HepG2 (cell line): ENCODE results near the gene EIF3L. TPM values are rescaled to one million over a fixed set of nuclear protein-coding genes. Genes with fewer than 3 reads are reported as not detected.

Experiments
- ATF6 ChIP-seq: sonication (generic); formaldehyde crosslinking; conservative IDR thresholded peaks from 2 replicates; pipeline ENCODE4 v1.4.0; 2020; ENCODE audit warnings: missing genetic modification reagents
- BCL6 ChIP-seq: IDR thresholded peaks from 2 replicates; pipeline ENCODE4 v1.6.1; 2016; ENCODE audit warnings: missing genetic modification reagents, missing compliant biosample characterization
- HNF4G ChIP-seq, 2 experiments: sonication (generic) in 1 of 2; formaldehyde crosslinking in 1 of 2; IDR thresholded peaks; 2 replicates each; pipeline versions ENCODE4 v1.4.0 to v1.6.1; 2011 to 2020; ENCODE audit warnings: borderline replicate concordance in 2 of 2, low read depth in 2 of 2, mild to moderate bottlenecking in 2 of 2, low read length in 1 of 2, missing genetic modification reagents in 1 of 2, moderate library complexity in 1 of 2
- HNRNPH1 ChIP-seq: fragments of 200-400 bp; formaldehyde crosslinking; optimal IDR thresholded peaks from 2 replicates; pipeline ENCODE3; 2017; ENCODE audit warnings: mild to moderate bottlenecking, low read depth, low read length
- JUN ChIP-seq: sonication (generic); formaldehyde crosslinking; IDR thresholded peaks from 2 replicates; pipeline ENCODE4 v1.4.0; 2020; ENCODE audit warnings: mild to moderate bottlenecking, missing genetic modification reagents
- JUNB ChIP-seq: sonication (generic); formaldehyde crosslinking; IDR thresholded peaks from 2 replicates; pipeline ENCODE4 v1.8.0; 2022; ENCODE audit warnings: missing genetic modification reagents, mild to moderate bottlenecking, borderline replicate concordance
- KLF9 ChIP-seq: IDR thresholded peaks from 2 replicates; pipeline ENCODE4 v1.6.1; 2016; ENCODE audit warnings: low read depth
- MXI1 ChIP-seq: IDR thresholded peaks from 3 replicates; pipeline ENCODE4 v1.6.1; 2012; ENCODE audit warnings: low read depth, low read length, inconsistent platforms, borderline replicate concordance
- NCOA2 ChIP-seq: sonication (generic); formaldehyde crosslinking; IDR thresholded peaks from 2 replicates; pipeline ENCODE4 v1.8.0; 2022; ENCODE audit warnings: inconsistent platforms
- NFKBIZ ChIP-seq: IDR thresholded peaks from 2 replicates; pipeline ENCODE4 v1.6.1; 2018; ENCODE audit warnings: missing genetic modification reagents, missing compliant biosample characterization
- NFYC ChIP-seq: IDR thresholded peaks from 2 replicates; pipeline ENCODE4 v1.6.1; 2016; ENCODE audit warnings: missing genetic modification reagents, missing compliant biosample characterization
- NPAS2 ChIP-seq: sonication (generic); formaldehyde crosslinking; IDR thresholded peaks from 2 replicates; pipeline ENCODE4 v1.8.0; 2022; ENCODE audit warnings: mild to moderate bottlenecking, missing genetic modification reagents, borderline replicate concordance
- NR1H2 ChIP-seq: sonication (generic); formaldehyde crosslinking; IDR thresholded peaks from 2 replicates; pipeline ENCODE4 v1.8.1; 2022; ENCODE audit warnings: low read depth, missing genetic modification reagents, borderline replicate concordance
- NR2F2 ChIP-seq: IDR thresholded peaks from 2 replicates; pipeline ENCODE4 v1.6.1; 2012; ENCODE audit warnings: low read depth, inconsistent platforms, borderline replicate concordance
- RFX3 ChIP-seq: IDR thresholded peaks from 2 replicates; pipeline ENCODE4 v1.6.1; 2016; ENCODE audit warnings: missing biosample characterization, missing genetic modification reagents
- SRSF1 ChIP-seq: fragments of 200-400 bp; formaldehyde crosslinking; optimal IDR thresholded peaks from 2 replicates; pipeline ENCODE3; 2017; ENCODE audit warnings: mild to moderate bottlenecking, low read depth, low read length, moderate library complexity
- SRSF9 ChIP-seq: fragments of 200-400 bp; formaldehyde crosslinking; IDR thresholded peaks from 2 replicates; pipeline ENCODE4 v1.6.1; 2018; ENCODE audit warnings: borderline replicate concordance, mild to moderate bottlenecking, low read depth, low read length; ENCODE audit not compliant: insufficient read depth, poor library complexity, severe bottlenecking
- TCF12 ChIP-seq, 2 experiments: fragments of 450-650 bp in 1 of 2; sonication (generic) in 1 of 2; formaldehyde crosslinking in 1 of 2; IDR thresholded peaks; 2 replicates each; pipeline versions ENCODE4 v1.6.1 to v1.8.0; 2017 to 2022; ENCODE audit warnings: antibody characterized with exemption in 1 of 2, mild to moderate bottlenecking in 1 of 2, missing genetic modification reagents in 1 of 2, moderate library complexity in 1 of 2
- ZBTB43 ChIP-seq: sonication (generic); formaldehyde crosslinking; conservative IDR thresholded peaks from 2 replicates; pipeline ENCODE4 v1.4.0; 2020; ENCODE audit warnings: missing genetic modification reagents
- ZBTB7A ChIP-seq: sonication (generic); formaldehyde crosslinking; IDR thresholded peaks from 2 replicates; pipeline ENCODE4 v1.8.0; 2022; ENCODE audit warnings: mild to moderate bottlenecking, missing genetic modification reagents
- ZFX ChIP-seq: sonication (generic); formaldehyde crosslinking; IDR thresholded peaks from 2 replicates; pipeline ENCODE4 v1.4.0; 2020; ENCODE audit warnings: mild to moderate bottlenecking, low read depth, missing genetic modification reagents, moderate library complexity
- ZNF180 ChIP-seq: sonication (generic); formaldehyde crosslinking; IDR thresholded peaks from 2 replicates; pipeline ENCODE4 v1.4.0; 2020; ENCODE audit warnings: low read depth, missing genetic modification reagents, borderline replicate concordance
- ZNF282 ChIP-seq: fragments of 450-650 bp; IDR thresholded peaks from 2 replicates; pipeline ENCODE4 v1.6.1; 2018; ENCODE audit not compliant: partially characterized antibody
- ZNF331 ChIP-seq: sonication (generic); formaldehyde crosslinking; IDR thresholded peaks from 2 replicates; pipeline ENCODE4 v1.4.0; 2020; ENCODE audit warnings: missing genetic modification reagents
- ZNF350 ChIP-seq: sonication (generic); formaldehyde crosslinking; IDR thresholded peaks from 2 replicates; pipeline ENCODE4 v1.4.0; 2020; ENCODE audit warnings: mild to moderate bottlenecking, low read depth, missing genetic modification reagents, borderline replicate concordance
- ZNF431 ChIP-seq: sonication (generic); formaldehyde crosslinking; IDR thresholded peaks from 2 replicates; pipeline ENCODE4 v1.9.0; 2022; ENCODE audit warnings: missing genetic modification reagents, low read depth, mild to moderate bottlenecking, borderline replicate concordance
- polyA plus RNA-seq, 8 experiments: library from polyadenylated mRNA; depleted of rRNA in 3 of 8; stranded (reverse) in 7 of 8; unstranded in 1 of 8; fragments of >200 nt; fragmentation: Illumina TruSeq in 4 of 8; extraction: Trizol in 4 of 8; gene quantifications; 2 replicates each; pipeline versions ENCODE4 v1.2.1 to v1.2.3, GENCODE V29; 2011 to 2016; ENCODE audit warnings: low read depth in 4 of 8, missing spikeins in 1 of 8, mixed read lengths in 1 of 8; ENCODE audit not compliant: insufficient read depth in 1 of 8
- total RNA-seq, 5 experiments: library from RNA; depleted of rRNA; stranded (reverse); fragments of >200 nt; fragmentation: Illumina TruSeq; extraction: Trizol; gene quantifications; 2 replicates each; pipeline ENCODE4 v1.2.3, GENCODE V29; 2016; ENCODE audit warnings: low read depth in 1 of 5

The EIF3L gene
- total and polyA plus RNA-seq, 2 of the 13 experiments (the other 11 are each of a cell fraction or from before 2014, with no cell fraction given), result 514 to 793 TPM

GRCh38 chr22:37804881-37805809 is 44.1 kb upstream of the EIF3L start (continued):
- no peak for TF ChIP-seq NR1H2 (CRISPR knock-in tag)
- TF ChIP-seq NFYC (CRISPR knock-in tag), result no peak; the same call in 1 of the 2 replicates
- peak; percentile 97 for TF ChIP-seq SRSF1
- TF ChIP-seq NCOA2, result peak; percentile 38
- TF ChIP-seq ZNF331, result peak; percentile 81
- TF ChIP-seq RFX3 (CRISPR knock-in tag), result peak; percentile 11; the same call in 1 of the 2 replicates
- peak; percentile 74 for TF ChIP-seq ZBTB43 (CRISPR knock-in tag)
- peak; percentile 49; the same call in 1 of the 2 replicates for TF ChIP-seq BCL6 (CRISPR knock-in tag)
- TF ChIP-seq ZNF431 (CRISPR knock-in tag), result 0 out of 2 replicates have a peak, but pooled peaks have one; percentile 28
- peak; percentile 40; the same call in 1 of the 2 replicates for TF ChIP-seq HNF4G (IDR thresholded peaks at IDR 0.05; ENCODE audit: borderline replicate concordance, low read depth, low read length)
- 0 out of 2 replicates have a peak, but pooled peaks have one; percentile 67 for TF ChIP-seq HNF4G (CRISPR knock-in tag; IDR thresholded peaks at IDR 0.05; ENCODE audit: borderline replicate concordance, low read depth)
- TF ChIP-seq ZNF350 (CRISPR knock-in tag), result peak; percentile 57; the same call in 1 of the 2 replicates
- TF ChIP-seq JUNB (CRISPR knock-in tag), result no peak
- peak; percentile 78; the same call in 1 of the 2 replicates for TF ChIP-seq ZNF180 (CRISPR knock-in tag)
- no peak for TF ChIP-seq NR2F2
- TF ChIP-seq NFKBIZ (CRISPR knock-in tag), result no peak
- TF ChIP-seq KLF9 (CRISPR knock-in tag), result no peak
- no peak for TF ChIP-seq NPAS2 (CRISPR knock-in tag)
- TF ChIP-seq TCF12 (IDR thresholded peaks at IDR 0.05), result no peak
- TF ChIP-seq TCF12 (CRISPR knock-in tag; IDR thresholded peaks at IDR 0.05), result peak; percentile 58; the same call in 1 of the 2 replicates
- TF ChIP-seq ZFX, result peak; percentile 84
- no peak for TF ChIP-seq ZNF282
- TF ChIP-seq HNRNPH1, result peak; percentile 96
- TF ChIP-seq JUN (CRISPR knock-in tag), result no peak
- peak; percentile 75 for TF ChIP-seq ZBTB7A (CRISPR knock-in tag)
- peak; percentile 72; the same call in 1 of the 3 replicates for TF ChIP-seq MXI1
- no peak for TF ChIP-seq SRSF9
- TF ChIP-seq ATF6 (CRISPR knock-in tag), result 0 out of 2 replicates have a peak, but pooled peaks have one; percentile 29
